GM18858 (cell line): ENCODE data around the gene PPP1R12B.
"Not testable (repeated sequence)": the region's sequence is repeated elsewhere in the genome, so short reads cannot be mapped to it uniquely, and the experiment has no call there.

Source experiments
- ATAC-seq: cut with Tn5 transposase; IDR thresholded peaks from one replicate; pipeline ENCODE4 v1.9.1; 2021; ENCODE audit not compliant: unreplicated experiment

PPP1R12B gene

GRCh38 chr1:202397256-202397655, 48.8 kb downstream of the PPP1R12B start:
- ATAC-seq, result no peak

DNA sequence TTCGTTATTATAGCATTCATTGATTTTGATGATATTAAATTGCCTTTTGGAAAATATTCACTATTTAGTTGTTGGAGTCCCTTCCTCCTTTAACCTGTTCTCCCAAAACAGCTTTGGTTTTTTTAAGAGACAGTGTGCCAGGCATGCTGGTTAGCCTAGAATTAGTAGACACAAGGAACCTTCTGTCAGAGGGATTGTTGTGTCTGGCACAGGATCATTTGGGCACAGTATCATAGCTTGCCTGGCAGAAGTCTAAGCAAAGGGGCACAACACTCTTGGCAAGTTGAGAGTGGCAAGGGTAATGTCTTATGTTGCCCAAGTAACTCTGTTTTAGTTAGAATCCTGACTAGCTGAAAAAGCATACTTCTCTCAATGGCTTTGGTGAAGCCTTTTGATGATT, 49.9 kb downstream of the PPP1R12B start:
- not testable (repeated sequence) for ATAC-seq

GRCh38 chr1:202401771-202402170, 53.3 kb downstream of the PPP1R12B start:
- not testable (repeated sequence) for ATAC-seq

DNA sequence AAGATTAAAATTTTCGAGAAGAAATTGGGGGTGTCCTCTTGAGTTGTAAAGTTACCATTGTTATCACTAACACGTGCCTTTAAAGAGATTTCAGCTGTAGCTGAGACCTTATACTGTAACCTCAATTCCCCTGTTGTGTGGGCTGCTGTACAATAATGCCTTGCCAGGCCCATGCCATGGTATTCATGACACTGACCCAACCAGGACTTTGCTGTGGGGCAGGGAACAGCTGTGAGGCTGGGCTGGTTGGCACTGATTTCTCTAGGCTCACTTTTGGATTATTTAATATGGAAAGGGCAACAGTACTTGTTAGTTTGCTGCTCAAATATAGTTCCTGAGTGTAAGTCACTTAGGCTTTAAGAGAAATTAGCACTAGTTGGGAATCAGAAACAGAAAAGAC, 54.9 kb downstream of the PPP1R12B start:
- ATAC-seq, result not testable (repeated sequence)

- ATAC-seq, result no peak
Measured at GRCh38 chr1:202405928-202406327, 57.4 kb downstream of the PPP1R12B start.

DNA sequence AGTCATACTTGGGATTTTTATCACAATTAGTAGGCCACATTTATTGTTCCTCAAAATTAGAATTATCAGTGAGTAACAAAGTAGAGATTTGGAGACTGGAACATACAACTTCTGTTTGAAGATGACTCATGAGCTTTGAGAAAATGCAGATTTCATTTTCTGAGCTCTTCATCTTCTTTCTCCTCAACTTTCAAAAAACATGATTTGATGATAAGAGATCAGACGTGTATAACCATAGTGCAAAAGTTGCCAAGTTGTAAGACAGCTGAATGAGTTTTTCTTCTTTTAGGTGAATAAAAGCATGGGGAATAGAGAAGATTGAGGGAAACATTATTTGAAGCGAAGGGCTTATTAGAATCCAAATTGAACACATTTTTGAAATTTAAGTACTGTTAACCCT, 58.4 kb downstream of the PPP1R12B start:
- not testable (repeated sequence) for ATAC-seq

DNA sequence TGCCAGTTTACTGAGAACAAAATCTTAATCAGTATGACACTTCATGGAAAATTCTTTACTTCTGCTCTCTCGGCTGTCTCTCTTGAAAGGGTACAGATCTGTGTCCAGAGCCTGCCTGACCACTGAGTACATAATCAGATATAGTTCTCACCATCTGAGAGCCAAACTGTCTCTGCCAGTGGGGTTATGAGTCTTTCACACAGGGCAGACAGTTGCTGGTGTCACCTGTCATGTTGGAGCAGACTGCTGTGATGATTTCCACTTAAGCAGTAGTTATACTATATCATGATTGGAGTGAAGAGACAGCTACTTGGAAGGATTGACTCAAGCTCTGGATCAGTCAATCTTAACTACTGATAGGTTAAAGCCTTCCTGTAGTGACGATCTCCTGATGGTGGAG, 58.9 kb downstream of the PPP1R12B start:
- not testable (repeated sequence) for ATAC-seq

DNA sequence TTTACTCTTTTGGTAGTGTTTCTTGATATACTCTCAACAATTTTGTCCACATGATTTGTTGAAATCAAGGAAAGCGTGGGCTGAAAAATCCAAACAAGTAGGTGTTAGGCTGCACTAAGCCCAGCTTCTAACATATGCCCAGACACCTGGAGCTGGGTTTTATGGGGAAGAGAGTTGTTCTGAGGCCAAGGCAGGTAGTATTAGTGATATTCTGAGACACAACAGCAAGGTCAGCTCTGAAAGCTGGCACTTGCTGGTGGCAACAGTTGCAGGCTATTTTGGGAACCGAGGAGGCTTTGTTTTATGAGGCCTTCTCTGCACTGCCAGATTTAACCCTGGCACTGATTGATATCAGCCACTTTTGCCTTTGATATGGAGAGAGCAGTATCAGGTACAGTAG, 61.8 kb downstream of the PPP1R12B start:
- ATAC-seq, result not testable (repeated sequence)

DNA sequence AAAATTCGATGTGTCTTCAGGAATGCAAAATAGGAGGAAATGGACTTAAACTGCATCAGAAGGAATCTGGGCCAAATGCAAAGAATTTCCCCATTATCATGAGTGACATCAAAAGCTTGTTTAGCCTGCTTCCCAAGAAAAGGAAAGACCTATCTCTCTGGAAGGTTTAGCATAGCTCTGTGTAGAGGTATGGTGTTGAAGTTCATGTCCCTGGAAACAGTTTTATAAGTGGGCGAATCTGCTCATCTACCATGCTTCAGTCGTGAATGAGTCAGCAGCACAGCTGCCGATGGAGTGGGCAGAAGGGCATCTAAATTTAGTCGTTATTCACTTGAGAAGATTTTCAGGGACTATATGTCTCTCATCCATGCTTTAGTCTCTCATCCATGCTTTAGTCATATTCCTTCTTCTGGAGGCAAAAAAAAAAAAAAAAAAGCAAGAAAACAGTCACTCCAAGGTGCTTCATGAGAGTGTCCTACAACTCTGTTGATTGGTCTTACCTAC, 62.4 kb downstream of the PPP1R12B start:
- ATAC-seq, result not testable (repeated sequence)

GRCh38 chr1:202411422-202411821, 62.9 kb downstream of the PPP1R12B start:
- ATAC-seq, result no peak

GRCh38 chr1:202412421-202412820, 63.9 kb downstream of the PPP1R12B start:
- ATAC-seq, result not testable (repeated sequence)

GRCh38 chr1:202416641-202417040, 68.1 kb downstream of the PPP1R12B start:
- no peak for ATAC-seq

DNA sequence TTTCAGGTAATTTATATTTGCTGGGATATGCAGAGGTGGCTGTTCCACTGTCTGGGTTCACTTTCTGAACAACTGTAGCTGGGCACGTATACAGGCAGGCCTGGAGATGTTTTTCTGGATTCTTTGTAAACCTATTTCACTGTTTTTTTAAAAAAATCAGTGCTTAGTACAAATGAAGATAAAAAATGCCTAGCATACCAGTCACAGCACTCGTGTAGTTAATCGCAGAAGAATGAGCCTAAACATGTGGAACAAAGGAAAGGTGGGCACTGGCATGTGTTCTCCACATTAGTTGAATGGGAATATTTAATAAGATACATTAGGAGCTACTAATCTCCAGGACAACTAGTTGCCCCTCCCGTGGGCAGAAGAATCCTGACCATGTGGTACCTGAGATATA, 68.6 kb downstream of the PPP1R12B start:
- not testable (repeated sequence) for ATAC-seq

DNA sequence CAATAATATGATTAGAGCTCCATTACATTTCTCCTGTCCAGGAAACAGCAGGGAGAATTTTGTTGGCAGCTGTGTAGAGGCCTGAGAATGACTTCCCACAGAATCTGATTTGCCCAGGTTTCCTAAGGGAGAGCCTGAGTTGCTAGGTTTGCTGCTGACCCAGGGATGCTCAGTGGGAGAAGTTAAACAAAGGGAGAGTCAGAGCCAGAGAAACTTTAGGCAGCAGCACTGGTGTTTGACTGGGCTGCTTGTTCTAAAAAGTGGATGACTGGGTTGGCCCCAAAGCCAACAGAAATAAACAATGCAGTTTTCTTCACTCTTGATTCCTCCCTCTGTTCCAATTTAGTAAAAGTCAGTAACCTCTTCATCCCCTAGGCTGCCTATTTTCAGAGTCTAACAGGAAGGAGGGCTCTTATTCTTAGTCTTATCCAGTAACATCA, 69.3 kb downstream of the PPP1R12B start:
- not testable (repeated sequence) for ATAC-seq

- not testable (repeated sequence) for ATAC-seq
Measured at GRCh38 chr1:202419731-202420130, 71.2 kb downstream of the PPP1R12B start.

GRCh38 chr1:202420422-202421094, 72.1 kb downstream of the PPP1R12B start:
- not testable (repeated sequence) for ATAC-seq

- not testable (repeated sequence) for ATAC-seq
Measured at GRCh38 chr1:202422709-202423108, 74.2 kb downstream of the PPP1R12B start.

GRCh38 chr1:202424260-202424659, 75.8 kb downstream of the PPP1R12B start:
- ATAC-seq, result not testable (repeated sequence)

DNA sequence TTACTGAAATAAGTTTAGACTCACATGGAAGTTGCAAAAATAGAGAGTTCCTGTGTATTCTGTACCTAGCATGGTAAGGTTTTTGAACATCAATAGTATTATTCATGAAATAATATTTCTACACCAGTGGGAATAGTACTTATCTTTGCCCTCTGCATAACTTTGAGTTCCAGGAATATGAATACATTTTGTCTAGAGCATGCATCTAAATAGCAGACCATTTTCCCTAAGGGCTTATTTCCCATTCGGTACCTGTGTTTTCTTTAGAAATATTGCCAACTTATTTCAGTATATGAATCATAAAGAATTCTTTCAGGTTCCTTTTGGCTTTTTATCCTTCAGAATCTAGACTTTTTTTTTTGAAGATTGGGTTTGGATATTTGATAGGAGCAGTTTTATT, 81.6 kb downstream of the PPP1R12B start:
- ATAC-seq, result not testable (repeated sequence)

GRCh38 chr1:202432338-202432737, 83.8 kb downstream of the PPP1R12B start:
- ATAC-seq, result not testable (repeated sequence)

GRCh38 chr1:202433155-202434043, 84.9 kb downstream of the PPP1R12B start:
- no peak for ATAC-seq

- no peak for ATAC-seq
Measured at GRCh38 chr1:202434059-202434458, 85.6 kb downstream of the PPP1R12B start.
